K562 (cell line): ENCODE results near the gene AKT2. TPM values are rescaled to one million over a fixed set of nuclear protein-coding genes. Genes with fewer than 3 reads are reported as not detected.

Experiments
- ATAC-seq: fragments of 200-7000 bp; cut with Tn5 transposase; 3 replicates; pipeline ENCODE4 v1.9.1; 2020; ENCODE audit warnings: moderate library complexity
- BruUV-seq: library from RNA; stranded (reverse); fragments of 400-500 nt; replicated peaks from 2 replicates; lab custom pipeline; 2021; lab: Mats Ljungman, UMichigan
- CTCF ChIA-PET: fragments of 300-600 bp; formaldehyde crosslinking; extraction: SDS; loops from one replicate; lab custom pipeline; 2021; ENCODE audit warnings: low intra/inter-chr PET ratio; lab: Yijun Ruan, JAX
- POLR2A ChIA-PET: fragments of 300-600, 350-650 bp; sonication (Branson Sonifier 250); formaldehyde crosslinking; extraction: SDS; loops from one replicate; lab custom pipeline; 2021; ENCODE audit warnings: antibody characterized with exemption, inconsistent platforms; lab: Yijun Ruan, JAX
- DNase-seq, 4 experiments: peaks; one replicate each; pipeline versions ENCODE4 v3.0.0 to v3.0.0-alpha.2; 2011 to 2018; ENCODE audit warnings: low spot score in 3 of 4, mixed read lengths in 3 of 4; ENCODE audit errors: extremely low read depth in 1 of 4
- FAIRE-seq: peaks from 2 replicates; lab custom pipeline; 2011; peaks lifted over from hg19 to GRCh38; lab: Jason Lieb, UNC
- H2AFZ ChIP-seq: 2 replicates; pipeline ENCODE4 v1.6.0; 2011; ENCODE audit warnings: low read depth, low read length, control low read depth, inconsistent platforms
- H3K27ac ChIP-seq: fragments of 200-600 bp; 3 replicates; pipeline ENCODE4 v1.8.0; 2011; ENCODE audit warnings: low read depth, mild to moderate bottlenecking, control low read depth, inconsistent platforms, low read length, moderate library complexity, mixed read lengths; ENCODE audit errors: extremely low read depth
- H3K27me3 ChIP-seq, 2 experiments: fragments of 300-600 bp in 1 of 2; 2 replicates in 1 of 2; 3 replicates in 1 of 2; pipeline versions ENCODE4 v1.6.0 to v1.8.0; 2011; ENCODE audit warnings: inconsistent platforms in 2 of 2, low read length in 2 of 2, mild to moderate bottlenecking in 1 of 2, mixed read lengths in 1 of 2, moderate library complexity in 1 of 2; ENCODE audit not compliant: control insufficient read depth in 2 of 2, insufficient read depth in 2 of 2
- H3K36me3 ChIP-seq: fragments of 300-600 bp; 3 replicates; pipeline ENCODE4 v1.8.0; 2011; ENCODE audit warnings: mild to moderate bottlenecking, low read length, inconsistent platforms; ENCODE audit not compliant: control insufficient read depth, insufficient read depth
- H3K4me1 ChIP-seq, 2 experiments: fragments of 200-600 bp in 1 of 2; replicated peaks in 1 of 2; 2 replicates in 1 of 2; 3 replicates in 1 of 2; pipeline versions ENCODE4 v1.5.1 to v1.8.0; 2011; ENCODE audit warnings: inconsistent platforms in 2 of 2, low read length in 2 of 2, mild to moderate bottlenecking in 1 of 2, mixed read lengths in 1 of 2, moderate library complexity in 1 of 2; ENCODE audit not compliant: control insufficient read depth in 2 of 2, insufficient read depth in 2 of 2
- H3K4me2 ChIP-seq: 2 replicates; pipeline ENCODE4 v1.6.1; 2011; ENCODE audit warnings: low read length, control low read depth, inconsistent platforms, mixed read lengths; ENCODE audit not compliant: insufficient read depth
- H3K4me3 ChIP-seq: fragments of 200-600 bp; sonication (generic), shearing (Covaris generic); 2 replicates; pipeline ENCODE4 v1.5.1; 2016; ENCODE audit warnings: control low read depth, inconsistent platforms
- H3K79me2 ChIP-seq: fragments of 200-600 bp; 3 replicates; pipeline ENCODE4 v1.8.0; 2011; ENCODE audit warnings: low read length, inconsistent platforms; ENCODE audit not compliant: control insufficient read depth, insufficient read depth
- H3K9ac ChIP-seq, 2 experiments: 2 replicates each; pipeline versions ENCODE4 v1.6.0 to v1.6.1; 2011; ENCODE audit warnings: low read depth in 2 of 2, low read length in 2 of 2, control low read depth in 1 of 2, inconsistent platforms in 1 of 2, mild to moderate bottlenecking in 1 of 2, mixed read lengths in 1 of 2; ENCODE audit not compliant: insufficient read depth in 1 of 2
- H3K9me1 ChIP-seq: one replicate; pipeline ENCODE4 v1.6.0; 2011; ENCODE audit warnings: inconsistent platforms, mild to moderate bottlenecking, low read length, moderate library complexity; ENCODE audit not compliant: control insufficient read depth, insufficient read depth
- H3K9me3 ChIP-seq: replicated peaks from 2 replicates; pipeline ENCODE4 v1.5.1; 2011; ENCODE audit warnings: low read depth, low read length, inconsistent platforms; ENCODE audit not compliant: control insufficient read depth, insufficient read depth
- H4K20me1 ChIP-seq: replicated peaks from 2 replicates; pipeline ENCODE4 v1.6.1; 2011; ENCODE audit warnings: low read length, inconsistent platforms, mixed read lengths; ENCODE audit not compliant: control insufficient read depth, insufficient read depth
- ARID4B ChIP-seq: sonication (generic); formaldehyde crosslinking; IDR thresholded peaks from 2 replicates; pipeline ENCODE4 v1.8.0; 2022; ENCODE audit warnings: mild to moderate bottlenecking, missing genetic modification reagents
- CBX2 ChIP-seq: fragments of 200-600 bp; sonication (generic); IDR thresholded peaks from one replicate; pipeline ENCODE4 v1.6.1; 2012; ENCODE audit warnings: mild to moderate bottlenecking, low read length, inconsistent platforms; ENCODE audit not compliant: insufficient read depth, poor library complexity, severe bottlenecking
- DNMT1 ChIP-seq: fragments of 450-650 bp; IDR thresholded peaks from 2 replicates; pipeline ENCODE4 v1.6.1; 2016; ENCODE audit warnings: antibody characterized with exemption, mild to moderate bottlenecking
- FOXM1 ChIP-seq, 2 experiments: fragments of 450-650 bp in 1 of 2; sonication (generic) in 1 of 2; formaldehyde crosslinking in 1 of 2; IDR thresholded peaks; 2 replicates each; pipeline versions ENCODE4 v1.6.1 to v1.9.0; 2017 to 2022; ENCODE audit warnings: low read depth in 2 of 2, mild to moderate bottlenecking in 2 of 2, missing genetic modification reagents in 1 of 2, moderate library complexity in 1 of 2
- GTF3C2 ChIP-seq: IDR thresholded peaks from 3 replicates; pipeline ENCODE4 v1.6.1; 2011; ENCODE audit warnings: borderline replicate concordance, mild to moderate bottlenecking, moderate library complexity; ENCODE audit not compliant: insufficient read length; ENCODE audit errors: extremely low read depth
- MAZ ChIP-seq, 2 experiments: fragments of 450-650 bp in 1 of 2; sonication (generic) in 1 of 2; formaldehyde crosslinking; IDR thresholded peaks in 1 of 2; conservative IDR thresholded peaks in 1 of 2; 2 replicates each; pipeline versions ENCODE4 v1.4.0 to v1.5.0; 2020; ENCODE audit warnings: mild to moderate bottlenecking in 1 of 2, missing genetic modification reagents in 1 of 2
- MBD2 ChIP-seq: sonication (generic); IDR thresholded peaks from 2 replicates; pipeline ENCODE4 v1.6.1; 2016; ENCODE audit warnings: low read depth, borderline replicate concordance
- MCM2 ChIP-seq: fragments of 450-650 bp; IDR thresholded peaks from 2 replicates; pipeline ENCODE4 v1.6.1; 2017; ENCODE audit warnings: low read depth, mild to moderate bottlenecking
- NR0B1 ChIP-seq: fragments of 450-650 bp; IDR thresholded peaks from one replicate; pipeline ENCODE4 v1.6.1; 2018; ENCODE audit warnings: mild to moderate bottlenecking, moderate library complexity; ENCODE audit not compliant: partially characterized antibody
- PURB ChIP-seq: sonication (generic); formaldehyde crosslinking; IDR thresholded peaks from 2 replicates; pipeline ENCODE4 v1.9.0; 2021; ENCODE audit warnings: low read depth, mild to moderate bottlenecking, missing genetic modification reagents
- RFX5 ChIP-seq: IDR thresholded peaks from 2 replicates; pipeline ENCODE4 v1.6.1; 2011; ENCODE audit warnings: low read depth, mild to moderate bottlenecking, improper control_type of control experiment, low read length
- SMAD2 ChIP-seq: fragments of 150-350 bp; IDR thresholded peaks from 2 replicates; pipeline ENCODE4 v1.6.1; 2014; ENCODE audit warnings: low read depth, mild to moderate bottlenecking, low read length
- ZKSCAN3 ChIP-seq: fragments of 250-450 bp; sonication (Bioruptor Pico); IDR thresholded peaks from 2 replicates; pipeline ENCODE4 v1.4.0; 2020
- ZNF766 ChIP-seq: fragments of 200-800 bp; sonication (Bioruptor generic); conservative IDR thresholded peaks from 2 replicates; pipeline ENCODE4 v1.6.1; 2016; ENCODE audit warnings: missing genetic modification characterization, missing compliant biosample characterization
- WGBS: fragments of 100-300 bp; shearing (Covaris generic); methylation state at CpG from one replicate; pipeline ENCODE4 v1.1.6; 2016; ENCODE audit warnings: low coverage, mixed read lengths; ENCODE audit not compliant: insufficient coverage; ENCODE audit errors: missing lambda C conversion rate; 5-methylcytosine and 5-hydroxymethylcytosine counted together
- in situ Hi-C: fragments of 300-500 bp; cut with MboI; formaldehyde crosslinking; loops from 4 replicates; pipeline ENCODE4 v1.15.0; 2018; ENCODE audit warnings: inconsistent platforms, mixed read lengths
- intact Hi-C: fragments of 100-400 bp; cut with micrococcal nuclease; formaldehyde crosslinking; loops from 2 replicates; pipeline ENCODE4 v1.14.2; 2022
- polyA plus RNA-seq, 8 experiments: library from polyadenylated mRNA; depleted of rRNA in 4 of 8; stranded (reverse) in 5 of 8; unstranded in 3 of 8; fragments of >200 nt; fragmentation: Nextera tagmentation in 2 of 8; fragmentation: Illumina TruSeq in 1 of 8; extraction: Ambion mirVana in 2 of 8; extraction: Trizol in 1 of 8; gene quantifications; 2 replicates each; pipeline versions ENCODE4 v1.2.1 to v1.2.3, GENCODE V29; 2011 to 2014; ENCODE audit warnings: inconsistent platforms in 1 of 8, missing spikeins in 1 of 8
- total RNA-seq, 7 experiments: library from RNA; depleted of rRNA in 6 of 7; stranded (reverse); fragments of >200 nt in 6 of 7; fragmentation: Illumina TruSeq in 2 of 7; extraction: Trizol in 2 of 7; gene quantifications; 2 replicates each; pipeline versions ENCODE4 v1.2.1 to v1.2.3, GENCODE V29; 2011 to 2021; ENCODE audit warnings: low replicate concordance in 1 of 7

Gene AKT2
- total and polyA plus RNA-seq, 9 of the 15 experiments (the other 6 are each of a cell fraction or from before 2014, with no cell fraction given): 1.1 to 132 (median 67.7) TPM

GRCh38 chr19:40228863-40229262, 56.3 kb downstream of the AKT2 start:
- Histone ChIP-seq H2AFZ (no peak overlapping the region), H3K9ac (no peak overlapping the region), H4K20me1 (no peaks in the 10 kb centered on the region), H3K36me3 (peaks cover 13% of the 10 kb centered on the region; the same call in 1 of the 3 replicates), H3K27me3 (no peaks in the 10 kb centered on the region), H3K79me2 (no peaks in the 10 kb centered on the region), H3K27ac (no peak overlapping the region), H3K4me1 (peaks cover 25 to 51% of the 10 kb centered on the region in 2 experiments), H3K4me2 (no peak overlapping the region), H3K9me1 (no peaks in the 10 kb centered on the region), H3K4me3 (no peak overlapping the region), H3K9me3 (no peaks in the 10 kb centered on the region)
- POLR2A ChIA-PET: interaction anchor here (0.5 to 0.7 kb wide), 2 partner anchors 41 to 349 kb away, joined by 3 to 4 read pairs; no protein-coding TSS in a partner anchor
- intact Hi-C loops: no loop called here
- no peak for ATAC-seq
- CTCF ChIA-PET: no interaction called here
- WGBS: 86% methylated on average over 4 of the region's 5 CpGs
- in situ Hi-C loops: no loop called here
- DNase-seq: no peak
- no TSS peak for BruUV-seq
- FAIRE-seq: no peak
- TF ChIP-seq MAZ (CRISPR knock-in tag; conservative IDR thresholded peaks at IDR 0.05 in 1 of 2, IDR thresholded peaks at IDR 0.05 in 1 of 2) (no peak), NR0B1 (no peak), ZKSCAN3 (CRISPR knock-in tag) (no peak), MCM2 (no peak), RFX5 (no peak), GTF3C2 (no peak), ARID4B (CRISPR knock-in tag) (no peak), PURB (CRISPR knock-in tag) (no peak), MBD2 (no peak), ZNF766 (CRISPR knock-in tag) (no peak), FOXM1 (IDR thresholded peaks at IDR 0.05; ENCODE audit: low read depth) (no peak), FOXM1 (CRISPR knock-in tag; IDR thresholded peaks at IDR 0.05; ENCODE audit: low read depth) (no peak), DNMT1 (no peak), CBX2 (no peak), SMAD2 (no peak)
